Dermis blood vessel endothelial cell (primary cell): Measurements from ENCODE around the gene FSTL3. TPM values are rescaled to one million over a fixed set of nuclear protein-coding genes. Genes with fewer than 3 reads are reported as not detected.
"Not testable (repeated sequence)": the region's sequence is repeated elsewhere in the genome, so short reads cannot be mapped to it uniquely, and the experiment has no call there.

Experiments
- DNase-seq: peaks from one replicate; pipeline ENCODE4 v3.0.0; 2010
- total RNA-seq: library from RNA; depleted of rRNA; stranded (reverse); fragments of >200 nt; gene quantifications from 2 replicates; pipeline ENCODE4 v1.2.3, GENCODE V29; 2014

Gene FSTL3
- total RNA-seq, 1 donor from 2014 or later, result 8.8 TPM

- no peak for DNase-seq
Observed at GRCh38 chr19:711254-711653, 35.1 kb downstream of the FSTL3 start.

- no peak for DNase-seq
Observed at GRCh38 chr19:715347-715746, 39.2 kb downstream of the FSTL3 start.

GRCh38 chr19:718251-718951 lies 42.2 kb downstream of the FSTL3 start:
- no peak for DNase-seq

DNA sequence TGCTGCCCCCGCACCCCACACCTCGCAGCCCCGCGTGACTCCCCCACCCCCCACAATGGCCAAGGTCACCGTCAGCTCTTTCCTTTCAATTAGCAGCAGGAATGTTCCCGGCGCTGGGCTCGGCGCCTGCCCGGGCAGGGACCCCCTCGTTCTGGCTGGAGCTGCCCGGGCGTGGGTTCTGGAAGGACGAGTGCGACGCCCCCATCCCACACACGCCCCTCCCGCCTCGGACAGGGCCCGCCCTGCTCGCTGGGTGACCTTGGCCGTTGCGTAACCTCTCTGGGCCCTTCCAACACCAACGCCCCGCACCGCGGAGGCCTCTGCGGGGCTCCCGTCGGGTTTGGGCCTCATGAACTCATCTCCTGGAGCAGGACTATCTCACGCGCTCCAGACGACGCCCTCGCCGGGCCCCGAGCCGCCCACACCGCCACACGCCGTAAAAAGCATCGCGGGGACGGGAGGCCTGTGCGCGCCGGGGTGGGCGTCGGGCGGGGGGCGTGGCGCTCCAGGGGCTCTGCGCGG lies 42.9 kb downstream of the FSTL3 start:
- DNase-seq, result no peak

- no peak for DNase-seq
Observed at GRCh38 chr19:719636-720344, 43.6 kb downstream of the FSTL3 start.

DNA sequence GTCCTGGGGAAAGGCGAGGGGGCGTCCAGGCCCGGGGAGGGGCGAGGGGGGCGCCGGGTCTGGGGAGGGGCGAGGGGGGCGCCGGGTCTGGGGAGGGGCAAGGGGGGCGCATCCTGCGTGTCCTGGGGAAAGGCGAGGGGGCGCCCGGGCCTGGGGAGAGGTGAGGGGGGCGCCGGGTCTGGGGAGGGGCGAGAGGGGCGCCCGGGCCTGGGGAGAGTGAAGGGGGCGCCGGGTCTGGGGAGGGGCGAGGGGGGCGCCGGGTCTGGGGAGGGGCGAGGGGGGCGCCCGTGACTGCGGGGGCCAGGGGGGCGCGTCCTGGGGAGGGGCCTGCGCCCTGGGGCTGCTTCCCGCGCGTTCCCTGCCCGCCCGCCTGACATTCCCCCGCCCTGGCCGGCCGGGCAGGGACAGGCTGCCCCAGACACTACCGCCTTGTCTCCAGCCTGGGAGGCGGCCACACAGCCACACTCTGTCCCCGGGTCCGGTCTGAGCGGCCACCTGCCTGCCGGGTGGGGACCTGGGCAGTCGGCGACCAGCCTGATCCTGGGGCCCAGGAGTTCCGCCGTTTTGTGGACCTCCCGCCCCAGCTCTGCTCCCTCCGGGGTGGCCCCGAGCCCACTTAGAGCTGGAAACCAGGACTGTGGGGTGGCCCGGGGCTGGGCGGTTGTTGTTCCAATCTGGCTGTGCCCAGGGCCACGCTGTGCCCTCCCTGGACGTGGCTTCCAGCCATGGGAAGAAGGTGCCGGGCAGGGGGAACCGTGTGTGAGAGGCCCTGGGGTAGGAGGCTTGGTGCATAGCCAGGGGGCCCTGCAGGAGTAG lies 44.4 kb downstream of the FSTL3 start:
- DNase-seq, result no peak

- peak; percentile 23 for DNase-seq
Observed at GRCh38 chr19:722553-723101, 46.4 kb downstream of the FSTL3 start.

DNA sequence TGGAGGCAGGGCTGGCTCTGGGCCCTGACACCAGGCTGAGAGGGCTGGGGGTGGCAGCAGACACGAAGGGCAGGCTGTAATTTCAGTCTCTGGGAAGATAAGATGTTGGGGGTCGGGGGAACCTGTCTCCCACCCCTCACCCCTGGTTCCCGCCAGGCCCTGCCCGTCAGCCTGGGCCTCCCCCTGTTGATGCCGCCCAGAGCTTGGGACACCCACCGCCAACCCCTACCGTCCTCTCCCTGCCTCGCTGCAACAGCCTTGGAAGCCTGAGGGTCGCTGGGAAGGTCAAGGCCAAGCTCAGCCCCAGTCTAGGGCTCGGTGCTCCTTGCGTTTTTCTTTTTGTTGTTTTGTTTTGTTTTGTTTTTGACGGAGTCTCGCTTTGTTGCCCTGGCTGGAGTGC lies 47.1 kb downstream of the FSTL3 start:
- no peak for DNase-seq

GRCh38 chr19:723714-724113 lies 47.5 kb downstream of the FSTL3 start:
- no peak for DNase-seq

DNA sequence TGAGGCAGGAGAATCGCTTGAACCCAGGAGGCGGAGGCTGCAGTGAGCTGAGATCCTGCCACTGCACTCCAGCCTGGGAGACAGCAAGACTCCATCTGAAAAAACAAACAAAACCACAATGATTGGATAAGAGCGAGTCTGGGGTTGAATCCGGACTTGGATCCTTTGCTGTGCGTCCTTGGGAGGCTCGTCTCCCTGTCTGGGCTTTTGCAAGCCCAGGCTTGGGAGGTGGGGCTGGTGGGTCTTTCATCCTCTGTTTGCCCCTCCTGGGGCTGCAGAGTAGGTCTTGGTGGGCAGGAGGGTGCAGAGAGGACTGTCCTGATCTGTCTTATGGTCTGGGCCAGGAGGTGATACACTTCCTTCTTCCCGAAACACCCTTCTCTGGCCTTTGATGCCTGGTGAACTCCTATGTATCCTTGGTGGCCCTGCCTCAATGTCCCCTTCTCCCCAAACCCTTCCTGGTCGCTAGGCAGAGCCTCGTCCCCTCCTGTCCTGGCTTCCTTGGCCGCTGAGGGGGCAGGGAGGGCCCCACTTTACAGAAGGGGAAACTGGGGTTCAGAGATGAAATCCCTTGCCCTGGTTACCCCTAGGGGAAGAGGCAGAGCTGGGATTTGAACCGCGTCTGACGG lies 49.4 kb downstream of the FSTL3 start:
- DNase-seq, result no peak

DNA sequence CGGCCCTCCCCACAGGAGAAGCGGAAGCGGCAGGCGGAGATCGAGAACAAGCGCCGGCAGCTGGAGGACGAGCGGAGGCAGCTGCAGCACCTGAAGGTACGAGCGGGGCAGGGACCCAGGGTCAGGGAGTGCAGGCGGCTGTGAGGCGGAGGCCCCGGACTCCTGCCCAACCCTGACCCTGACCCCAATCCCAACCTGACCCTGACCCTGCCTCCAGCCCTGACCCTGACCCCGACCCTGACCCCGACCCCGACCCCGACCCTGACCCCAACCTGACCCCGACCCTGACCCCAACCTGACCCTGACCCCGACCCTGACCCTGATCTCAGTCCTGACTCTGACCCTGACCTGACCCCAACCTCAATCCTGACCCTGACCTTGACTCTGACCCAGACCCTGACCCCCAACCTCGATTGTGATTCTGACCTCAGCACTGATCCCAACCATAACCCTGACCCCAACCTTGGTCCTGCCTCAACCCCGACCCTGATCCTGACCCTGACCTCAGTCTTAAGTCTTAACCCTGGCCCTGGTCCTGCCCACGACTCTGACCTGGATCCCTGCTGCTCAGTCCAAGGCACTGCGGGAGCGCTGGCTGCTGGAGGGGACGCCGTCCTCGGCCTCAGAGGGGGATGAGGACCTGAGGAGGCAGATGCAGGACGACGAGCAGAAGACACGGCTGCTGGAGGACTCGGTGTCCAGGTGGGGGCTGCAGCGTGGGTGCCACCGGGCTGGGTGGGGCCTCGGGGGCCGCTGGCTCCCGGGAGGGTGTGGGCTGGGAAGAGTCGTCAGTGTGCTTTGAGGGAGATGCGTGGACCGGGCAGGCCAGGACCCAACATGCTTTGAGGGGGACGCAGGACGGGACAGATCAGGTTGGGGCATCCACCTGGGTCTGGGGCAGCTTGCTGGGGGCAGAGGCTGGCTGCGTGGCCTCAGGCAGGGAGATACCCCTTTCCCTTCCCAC lies 51.1 kb downstream of the FSTL3 start:
- peak; percentile 37 for DNase-seq

DNA sequence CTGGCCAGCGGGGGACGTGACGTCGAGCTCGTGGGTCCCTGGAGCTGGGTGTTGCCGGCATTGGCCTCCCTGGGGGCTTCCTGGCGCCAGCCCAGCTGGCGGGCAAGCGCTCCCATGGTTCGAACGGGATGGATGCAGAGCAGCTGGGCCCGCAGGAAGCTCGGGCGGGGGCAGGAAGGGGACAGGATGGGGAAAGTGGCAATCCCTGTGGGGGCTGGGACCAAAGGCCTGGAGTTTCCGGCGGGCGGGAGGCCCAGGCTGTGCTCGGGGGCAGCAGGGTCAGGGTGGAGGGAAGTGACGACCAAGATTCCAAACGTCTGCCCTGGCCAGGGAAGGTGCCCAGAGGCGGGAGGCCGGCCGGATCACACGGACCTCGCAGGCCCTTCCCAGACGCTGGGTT lies 51.8 kb downstream of the FSTL3 start:
- peak; percentile 86 for DNase-seq

DNA sequence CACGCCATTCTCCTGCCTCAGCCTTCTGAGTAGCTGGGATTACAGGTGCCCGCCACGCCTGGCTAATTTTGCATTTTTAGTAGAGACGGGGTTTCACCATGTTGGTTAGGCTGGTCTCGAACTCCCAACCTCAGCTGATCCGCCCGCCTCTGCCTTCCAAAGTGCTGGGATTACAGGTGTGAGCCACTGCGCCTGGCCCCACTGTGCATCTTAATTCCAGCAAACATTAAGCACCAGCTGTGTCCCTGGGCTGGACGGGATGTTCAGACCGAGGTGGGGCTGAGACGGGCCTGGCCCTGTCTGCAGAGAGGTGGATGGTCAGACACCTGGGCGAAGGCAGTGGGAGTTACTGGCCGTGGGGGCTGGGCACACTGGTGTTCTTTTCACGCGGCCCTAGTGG lies 53.4 kb downstream of the FSTL3 start:
- DNase-seq, result not testable (repeated sequence)

GRCh38 chr19:729965-730668 lies 53.9 kb downstream of the FSTL3 start:
- DNase-seq, result no peak

DNA sequence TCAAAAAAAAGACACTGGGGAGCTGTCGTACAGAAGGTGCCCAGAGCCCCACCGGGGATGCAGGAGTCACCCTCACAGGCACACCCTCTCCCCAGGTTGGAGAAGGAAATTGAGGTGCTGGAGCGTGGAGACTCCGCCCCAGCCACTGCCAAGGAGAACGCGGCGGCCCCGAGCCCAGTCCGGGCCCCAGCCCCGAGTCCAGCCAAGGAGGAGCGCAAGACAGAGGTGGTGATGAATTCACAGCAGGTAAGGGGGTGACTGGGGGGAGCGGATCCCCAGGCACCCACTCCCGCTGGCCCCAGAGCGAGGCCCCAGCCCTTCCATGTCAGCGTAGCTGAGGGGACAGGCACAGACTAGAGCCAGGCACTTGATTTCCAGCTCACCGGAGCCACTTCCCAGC lies 54.8 kb downstream of the FSTL3 start:
- no peak for DNase-seq

- DNase-seq, result no peak
Observed at GRCh38 chr19:732148-733069, 56.2 kb downstream of the FSTL3 start.
